Hematopoietic multipotent progenitor cell treated with erythropoietin and hydrocortisone succinate and interleukin-3 and kit ligand, for 15 days (in vitro differentiated cells): ENCODE data around the gene SPACDR.

Experiments used
- DNase-seq: peaks from one replicate; pipeline ENCODE4 v3.0.0-alpha.2; 2015; ENCODE audit warnings: low spot score

SPACDR gene

GRCh38 chr7:100413346-100413745, 50.7 kb downstream of the SPACDR start:
- DNase-seq: no peak

DNA sequence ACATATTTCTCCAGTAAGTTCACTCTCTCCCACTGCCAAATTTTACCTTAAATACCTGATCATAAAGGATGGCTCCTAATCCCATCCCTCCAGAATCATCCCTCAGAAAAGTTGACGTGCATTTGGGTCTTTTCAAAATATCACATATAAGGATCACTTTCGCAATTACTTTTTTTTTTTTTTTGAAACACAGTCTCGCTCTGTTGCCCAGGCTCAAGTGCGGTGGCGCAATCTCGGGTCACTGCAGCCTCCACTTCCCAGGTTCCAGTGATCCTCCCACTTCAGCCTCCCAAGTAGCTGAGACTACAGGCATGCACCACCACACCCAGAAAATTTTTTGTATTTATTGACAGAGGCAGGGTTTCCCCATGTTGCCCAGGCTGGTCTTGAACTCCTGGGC, 53.0 kb downstream of the SPACDR start:
- DNase-seq: no peak

DNA sequence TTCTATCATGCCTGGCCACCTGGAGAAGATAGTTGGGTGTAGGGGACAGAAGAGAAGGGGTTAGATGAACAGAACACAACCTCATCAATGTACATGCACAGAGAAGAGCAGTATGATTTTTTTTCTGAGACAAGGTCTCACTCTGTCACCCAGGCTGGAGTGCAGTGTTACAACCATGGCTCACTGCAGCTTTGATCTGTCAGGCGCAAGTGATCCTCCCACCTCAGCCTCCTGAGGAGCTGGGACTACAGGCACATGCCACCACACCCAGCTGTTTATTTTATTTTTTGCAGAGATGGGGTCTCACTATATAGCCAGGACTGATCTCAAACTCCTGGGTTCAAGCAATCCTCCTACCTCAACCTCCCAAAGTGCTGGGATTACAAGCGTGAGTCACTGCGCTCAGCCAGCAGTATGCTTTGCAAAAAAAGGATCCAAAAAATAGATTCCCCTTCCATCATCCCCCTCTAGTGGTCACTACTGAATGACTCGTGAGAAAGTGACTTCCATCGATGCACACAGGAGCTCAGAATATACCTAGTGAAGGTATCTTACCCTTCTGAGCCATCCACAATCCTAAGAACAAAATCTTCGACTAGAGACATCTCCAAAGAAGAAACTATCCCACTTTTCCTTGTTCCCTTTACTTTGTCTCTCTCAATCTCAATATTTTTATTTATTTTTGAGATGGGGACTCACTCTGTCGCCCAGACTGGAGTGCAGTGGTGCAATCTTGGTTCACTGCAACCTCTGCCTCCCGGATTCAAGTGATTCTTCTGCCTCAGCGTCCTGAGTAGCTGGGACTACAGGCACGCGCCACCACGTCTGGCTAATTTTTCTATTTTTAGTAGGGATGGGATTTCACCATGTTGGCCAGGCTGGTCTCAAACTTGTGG, 56.5 kb downstream of the SPACDR start:
- DNase-seq: peak; percentile 56

DNA sequence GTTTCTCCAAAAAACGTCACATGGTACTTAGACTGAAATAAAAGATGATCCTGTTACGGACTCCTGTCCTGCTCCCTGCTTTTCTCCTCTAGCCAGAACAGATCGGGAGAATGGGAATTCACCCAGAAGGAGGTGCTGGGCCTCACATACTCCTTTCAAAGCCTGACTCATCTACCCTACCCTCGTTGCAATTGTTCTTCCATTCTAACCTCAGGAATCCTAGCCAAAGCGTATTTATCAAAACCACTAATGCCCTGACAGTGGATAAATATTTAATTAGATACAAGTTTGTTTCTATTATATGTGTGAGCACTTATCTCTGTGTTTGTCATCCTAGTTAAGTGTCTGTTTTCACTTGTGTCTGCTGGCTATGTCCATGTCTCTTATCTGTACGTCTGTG, 57.3 kb downstream of the SPACDR start:
- DNase-seq: no peak
